HUDEP-2 (cell line): Measurements from ENCODE around the gene CACNA2D3.

Source experiments
- DNase-seq, 76 experiments: peaks; one replicate each; lab custom pipeline; 2025; ENCODE audit not compliant: unreplicated experiment in 76 of 76; lab: John Stamatoyannopoulos, UW

Gene CACNA2D3

DNA sequence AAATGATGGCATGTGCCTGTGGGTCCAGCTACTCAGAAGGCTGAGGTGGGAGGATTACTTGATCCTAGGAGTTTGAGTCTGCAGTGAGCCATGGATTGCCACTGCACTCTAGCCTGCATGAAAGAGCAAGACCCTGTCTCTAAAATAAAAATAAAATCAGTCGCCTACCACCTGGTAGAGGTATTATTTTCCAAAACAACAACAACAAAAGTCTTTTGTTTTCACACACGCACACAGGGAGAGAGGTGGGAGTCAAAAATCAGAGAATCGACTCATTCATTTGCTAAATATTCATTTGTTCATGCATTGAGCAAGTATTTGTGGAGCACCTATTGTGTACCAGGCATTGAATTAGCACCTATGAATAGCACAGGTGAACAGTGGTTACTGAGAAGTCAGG lies 587.4 kb downstream of the CACNA2D3 start:
- DNase-seq = no peak

DNA sequence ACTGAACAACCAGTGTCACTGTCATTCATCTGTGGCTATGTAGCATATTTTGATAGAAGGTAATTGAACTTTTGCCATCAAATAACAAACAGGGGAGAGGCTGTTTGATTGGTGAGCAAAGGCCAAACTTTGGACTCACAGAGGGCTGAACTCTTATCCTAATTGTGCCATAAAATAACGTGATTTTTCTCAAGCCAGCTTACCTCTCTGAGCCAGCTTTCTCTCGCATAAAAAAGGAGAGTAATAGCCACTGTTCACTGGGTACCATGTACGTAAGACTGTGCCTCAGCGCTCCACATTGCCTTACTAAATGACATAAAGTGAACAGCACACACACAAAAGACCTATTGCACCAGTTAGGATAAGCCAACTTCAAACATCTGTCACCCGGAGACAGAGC lies 588.6 kb downstream of the CACNA2D3 start:
- DNase-seq = no peak

DNA sequence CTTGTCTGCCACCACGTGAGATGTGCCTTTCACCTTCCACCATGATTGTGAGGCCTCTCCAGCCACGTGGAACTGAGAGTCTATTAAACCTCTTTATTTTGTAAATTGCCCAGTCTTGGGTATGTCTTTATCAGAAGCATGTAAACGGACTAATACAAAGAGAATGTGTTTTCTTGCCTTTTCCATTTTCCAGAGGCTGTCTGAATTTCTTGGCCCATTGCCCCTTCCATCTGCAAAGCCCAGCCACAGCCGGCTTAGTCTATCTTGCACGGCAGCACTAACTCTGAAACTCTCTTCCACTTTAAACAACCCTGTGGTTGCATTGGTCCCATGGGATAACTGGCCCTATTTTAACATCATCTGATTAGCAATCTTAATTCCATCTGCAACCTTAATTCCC lies 590.2 kb downstream of the CACNA2D3 start:
- no peak for DNase-seq

DNA sequence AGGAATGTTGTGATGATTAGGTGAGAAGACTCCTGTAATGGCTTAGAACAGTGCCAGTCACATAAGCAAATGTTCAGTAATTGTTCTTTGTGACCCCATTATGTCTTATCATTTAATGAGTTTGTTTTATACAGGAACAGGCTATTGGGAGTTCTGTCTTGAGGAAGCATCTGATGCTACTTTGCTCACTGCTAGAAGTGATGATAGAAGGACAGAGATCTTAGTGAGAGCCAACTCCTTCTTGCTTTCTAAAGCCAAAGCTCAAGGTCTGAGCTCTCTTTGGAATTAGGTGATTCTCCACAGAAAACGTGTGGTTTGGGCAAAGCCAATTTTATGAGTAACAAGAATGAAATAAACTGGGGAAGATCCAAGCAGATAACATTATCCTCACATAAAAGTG lies 590.7 kb downstream of the CACNA2D3 start:
- no peak for DNase-seq

DNA sequence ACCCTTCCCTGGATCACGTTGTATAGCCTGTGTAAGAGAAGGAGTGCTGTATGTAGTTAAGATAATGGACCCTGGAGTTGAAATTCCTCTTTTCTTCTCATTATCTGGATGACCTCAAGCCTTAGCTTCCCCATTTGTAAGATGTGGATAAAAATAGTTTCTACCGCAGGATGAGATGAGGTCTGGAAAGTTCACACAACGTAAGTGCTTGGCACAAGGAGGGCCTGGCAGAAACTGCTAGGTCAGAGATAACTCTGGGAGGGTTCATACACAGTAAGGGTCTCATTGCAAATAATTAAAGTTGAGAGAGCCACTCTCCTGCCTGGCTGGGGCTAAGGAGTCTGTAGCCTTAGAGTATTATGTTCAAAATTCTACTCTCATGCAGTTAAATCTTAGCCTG lies 591.1 kb downstream of the CACNA2D3 start:
- no peak for DNase-seq

DNA sequence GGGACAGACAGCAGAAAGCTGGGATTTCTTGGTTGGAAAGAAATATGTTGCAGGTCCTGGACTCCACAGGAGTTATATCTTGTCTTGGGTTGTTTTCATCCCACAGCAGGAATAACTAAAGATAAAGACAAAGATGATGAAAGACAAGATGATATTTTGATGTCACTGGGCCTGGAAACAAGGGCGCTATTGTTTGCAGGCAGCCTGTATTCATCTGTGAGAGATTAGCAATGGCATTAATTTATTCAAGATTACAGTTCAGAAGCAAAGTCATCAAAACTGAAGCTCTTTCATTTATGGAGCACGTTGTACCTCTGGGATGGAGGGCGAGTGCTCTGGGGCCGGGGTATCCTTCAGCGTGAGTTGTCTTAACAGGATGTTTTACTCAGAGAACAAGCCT lies 591.7 kb downstream of the CACNA2D3 start:
- DNase-seq = no peak

DNA sequence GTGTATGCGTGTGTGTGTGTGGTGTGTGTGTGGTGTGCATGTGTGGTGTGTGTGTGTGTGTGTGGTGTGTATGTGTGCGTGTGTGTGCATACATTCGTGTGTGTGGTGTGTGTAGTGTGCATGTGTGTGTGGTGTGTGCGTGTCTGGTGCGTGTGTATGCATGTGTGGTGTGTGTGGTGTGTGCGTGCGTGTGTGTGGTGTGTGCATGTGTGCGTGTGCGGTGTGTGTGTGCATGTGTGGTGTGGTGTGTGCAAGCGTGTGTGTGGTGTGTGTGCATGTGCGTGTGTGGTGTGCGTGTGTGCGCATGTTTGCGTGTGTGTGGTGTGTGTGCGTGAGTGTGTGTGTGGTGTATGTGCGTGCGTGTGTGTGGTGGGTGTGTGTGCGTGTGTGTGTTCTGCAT lies 595.2 kb downstream of the CACNA2D3 start:
- no peak for DNase-seq

DNA sequence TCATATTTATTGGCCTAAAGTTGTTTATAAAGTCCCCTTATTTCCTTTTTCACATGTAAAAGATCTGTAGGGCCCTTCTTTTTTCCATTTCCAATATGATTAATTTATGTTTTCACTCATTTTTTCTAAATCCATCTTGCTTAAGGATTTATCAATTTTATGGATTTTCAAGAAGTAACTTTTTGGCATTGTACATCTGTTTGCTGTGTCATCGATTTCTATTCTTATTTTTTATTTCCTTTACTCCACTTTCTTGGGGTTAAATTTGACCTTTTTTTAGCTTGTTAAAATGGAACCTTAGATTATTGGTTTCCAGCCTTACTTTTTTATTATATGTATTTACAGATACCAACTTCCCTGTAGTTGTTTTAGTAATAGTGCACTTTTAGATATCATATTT lies 597.6 kb downstream of the CACNA2D3 start:
- no peak for DNase-seq

DNA sequence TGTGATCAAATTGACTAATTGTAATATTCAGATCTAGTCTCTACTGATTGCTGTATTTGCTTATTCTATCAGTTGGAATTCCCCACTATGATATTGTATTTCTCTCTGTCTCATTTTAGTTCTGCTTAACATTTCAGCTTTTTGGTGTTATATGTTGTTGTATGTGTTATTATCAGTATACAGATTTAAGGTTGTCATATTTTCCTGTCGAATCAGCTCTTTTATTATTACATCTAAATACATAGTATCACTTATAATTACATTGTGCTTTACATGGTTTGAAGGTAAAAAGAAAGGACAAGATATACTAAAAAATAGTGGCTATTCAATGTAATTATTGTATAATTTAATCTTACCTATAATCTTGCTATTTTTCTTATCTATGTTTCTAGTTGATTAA lies 598.3 kb downstream of the CACNA2D3 start:
- DNase-seq = no peak

DNA sequence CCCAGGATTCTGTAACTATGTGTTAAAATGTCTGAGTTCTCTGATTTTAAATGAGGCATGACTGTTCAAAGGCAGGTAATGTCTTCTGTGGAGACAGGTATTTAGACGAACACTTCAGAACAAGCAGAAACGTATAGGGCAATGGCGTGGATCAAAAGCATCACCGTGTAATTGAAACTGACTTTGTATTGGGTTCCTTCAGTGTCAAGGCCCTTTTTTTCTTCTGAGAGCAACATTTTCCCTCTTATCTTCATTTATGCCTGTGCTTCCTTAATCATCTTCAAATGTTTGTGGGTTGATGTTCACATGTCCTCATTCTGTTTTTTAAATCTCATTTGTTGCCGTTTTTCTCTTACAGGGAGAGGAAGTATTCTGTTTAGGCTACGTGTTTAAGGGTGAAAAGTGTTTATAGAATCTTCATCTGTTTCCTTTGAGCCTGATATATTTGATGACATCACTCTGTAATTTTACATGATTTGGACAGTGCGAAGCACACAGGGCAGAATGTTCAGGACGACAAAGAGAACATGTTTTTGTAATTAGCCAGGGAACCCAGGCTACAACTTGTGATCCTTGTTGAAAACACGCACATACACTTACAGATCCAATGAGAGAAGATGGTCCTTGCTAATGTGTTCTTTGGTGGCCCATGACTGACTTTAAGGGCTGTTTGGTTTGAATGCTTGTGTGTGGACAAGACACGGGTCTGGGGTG lies 609.5 kb downstream of the CACNA2D3 start:
- no peak for DNase-seq

DNA sequence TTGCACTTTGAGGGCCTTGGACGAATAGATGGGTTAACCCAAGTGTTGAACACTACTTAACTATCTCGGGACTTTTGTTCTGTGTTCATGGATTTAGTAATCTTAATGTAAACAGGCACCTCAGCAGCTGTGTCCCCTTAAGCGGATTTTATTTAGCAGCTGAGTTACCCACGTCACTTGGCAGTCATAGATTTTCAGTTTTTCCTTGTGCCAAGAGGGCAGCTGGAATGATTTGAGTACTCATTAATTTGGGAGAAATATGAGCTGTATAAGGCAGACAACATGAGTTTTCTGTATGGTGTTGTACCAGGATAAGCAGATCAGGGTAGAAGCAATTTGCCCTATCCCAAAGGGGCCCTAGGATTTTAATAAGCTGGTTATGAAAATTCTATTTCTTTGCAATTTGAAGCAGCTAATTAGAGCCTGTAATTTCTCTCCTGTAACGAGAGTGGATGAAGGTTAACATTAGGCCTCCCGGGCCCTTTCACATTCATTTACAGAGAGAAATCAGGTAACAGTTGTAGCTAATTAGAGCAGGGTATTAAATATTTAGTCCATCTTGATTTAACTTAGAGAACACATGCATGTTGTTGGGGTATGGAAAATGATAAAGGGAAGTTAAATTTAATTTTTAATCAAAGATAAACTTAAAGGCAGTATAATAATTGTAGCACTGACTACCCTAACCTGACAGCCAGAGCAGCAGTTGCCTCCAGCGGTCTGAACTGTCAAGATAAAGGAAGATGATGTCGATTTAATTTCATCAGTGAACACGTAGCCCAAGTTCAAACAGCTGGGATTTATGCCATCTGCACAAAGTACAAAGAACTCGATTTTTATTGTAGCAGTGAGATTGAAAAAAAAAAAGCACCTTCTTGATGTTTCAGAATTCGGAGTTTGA lies 611.0 kb downstream of the CACNA2D3 start:
- DNase-seq = no peak

DNA sequence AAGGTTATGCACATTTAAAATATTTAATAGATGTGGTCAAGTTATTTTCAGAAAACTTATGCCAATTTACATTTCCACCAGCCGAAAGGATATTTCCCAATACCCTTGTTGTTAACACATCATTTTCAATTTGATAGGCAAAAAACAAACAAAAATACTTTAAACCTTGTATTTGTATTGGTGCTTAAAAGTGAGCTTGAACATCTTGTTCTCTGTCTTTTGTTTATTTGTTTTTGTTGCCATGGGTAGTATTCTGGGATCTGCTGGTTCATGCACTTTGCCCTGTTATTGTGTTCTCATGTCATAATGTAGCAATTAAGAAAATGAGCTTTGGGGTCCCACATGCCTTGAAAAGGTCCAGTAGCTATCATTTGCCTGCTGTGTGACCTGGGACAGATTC lies 614.1 kb downstream of the CACNA2D3 start:
- DNase-seq = no peak

DNA sequence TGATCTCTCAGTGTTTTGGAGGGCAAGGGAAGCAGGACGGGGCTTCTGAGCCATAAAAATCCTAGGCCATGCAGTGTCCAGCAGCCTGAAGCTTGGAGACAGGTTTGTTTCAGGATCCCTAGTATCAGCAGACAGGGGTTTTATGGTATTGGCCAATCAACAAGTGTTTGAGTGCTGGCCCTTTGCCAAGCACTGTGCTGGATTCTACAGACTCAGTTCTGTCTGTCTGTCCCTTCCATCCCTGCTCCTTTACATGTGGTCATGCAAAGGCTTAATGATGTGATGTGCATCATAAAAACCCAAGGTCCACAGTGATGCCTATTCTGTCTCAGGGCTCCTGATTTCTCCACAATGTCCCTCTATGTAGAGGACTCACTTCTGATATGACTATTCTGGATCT lies 621.4 kb downstream of the CACNA2D3 start:
- no peak for DNase-seq

DNA sequence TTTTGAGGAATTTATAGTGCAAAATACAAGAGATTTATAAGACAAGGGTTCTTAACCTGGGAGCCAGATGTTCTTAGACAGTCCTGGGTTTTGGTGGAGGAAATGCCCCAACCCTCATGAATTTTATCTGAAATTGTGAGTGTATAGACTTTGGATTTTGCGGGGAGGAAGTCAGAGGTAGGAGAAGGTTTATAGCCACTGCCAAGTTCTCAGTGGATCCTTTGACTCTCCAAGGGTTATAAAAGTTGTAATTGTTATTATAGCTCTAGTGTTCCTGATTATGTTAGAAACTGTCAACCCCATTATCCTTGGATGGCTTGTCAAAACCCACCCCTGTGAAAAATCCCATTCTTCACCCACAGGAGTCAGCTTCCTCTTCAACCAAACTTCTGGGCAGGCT lies 621.9 kb downstream of the CACNA2D3 start:
- DNase-seq = no peak

DNA sequence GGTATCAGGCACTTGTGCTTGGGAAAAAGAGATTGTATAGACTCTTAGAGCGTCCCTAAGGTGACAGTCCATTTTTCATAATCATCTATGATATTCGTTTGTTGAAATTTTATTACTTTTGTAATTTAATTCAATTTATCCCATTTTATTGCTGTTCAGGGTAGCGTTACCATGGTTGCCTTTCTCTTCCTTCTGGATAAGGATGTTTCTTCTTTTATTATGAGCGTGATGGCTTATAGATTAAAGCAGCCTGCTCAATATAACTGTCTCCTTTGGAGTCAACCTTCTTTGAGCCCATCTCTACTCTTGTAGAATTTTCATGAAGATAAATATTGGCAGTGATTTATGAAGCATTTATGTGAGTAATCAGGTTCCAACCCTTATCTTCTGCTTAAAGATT lies 623.5 kb downstream of the CACNA2D3 start:
- no peak for DNase-seq

DNA sequence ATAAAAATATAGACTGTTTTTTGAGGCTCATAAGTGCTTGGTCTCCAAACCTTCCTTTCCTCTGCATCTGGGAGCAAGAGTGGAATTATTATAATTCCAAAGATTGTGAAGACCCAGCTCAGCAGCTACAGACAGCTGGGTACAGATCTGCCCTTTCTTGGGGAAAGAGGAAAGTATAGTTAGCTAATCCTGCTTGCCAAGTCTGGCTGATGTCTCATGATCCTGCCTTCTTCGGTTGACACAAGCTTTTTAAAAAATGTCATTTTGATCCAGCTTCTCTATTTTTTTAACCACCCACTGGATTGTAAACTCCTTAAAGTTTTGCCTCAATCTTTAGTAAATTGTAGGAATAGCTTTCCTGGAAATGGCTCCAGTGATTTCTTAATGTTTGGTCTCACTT lies 624.4 kb downstream of the CACNA2D3 start:
- no peak for DNase-seq

DNA sequence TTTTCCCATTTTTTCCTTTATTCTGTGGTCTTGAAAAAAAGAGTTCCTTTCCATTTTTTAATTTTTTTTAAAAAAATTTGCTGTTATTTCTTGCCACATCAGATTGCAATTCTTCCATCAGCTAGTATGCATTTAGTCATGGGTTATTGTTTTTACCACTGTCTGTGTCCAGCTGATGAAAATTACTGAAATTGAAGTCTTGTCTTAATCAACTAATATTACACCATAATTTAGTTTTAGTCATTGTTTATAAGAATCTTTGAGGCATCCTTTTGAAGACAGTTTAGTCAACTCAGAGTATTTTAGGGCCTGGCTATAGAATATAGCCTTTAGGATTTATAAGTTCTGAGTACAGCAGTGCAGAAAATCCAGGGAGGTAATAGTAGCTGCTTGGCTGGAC lies 633.4 kb downstream of the CACNA2D3 start:
- no peak for DNase-seq

DNA sequence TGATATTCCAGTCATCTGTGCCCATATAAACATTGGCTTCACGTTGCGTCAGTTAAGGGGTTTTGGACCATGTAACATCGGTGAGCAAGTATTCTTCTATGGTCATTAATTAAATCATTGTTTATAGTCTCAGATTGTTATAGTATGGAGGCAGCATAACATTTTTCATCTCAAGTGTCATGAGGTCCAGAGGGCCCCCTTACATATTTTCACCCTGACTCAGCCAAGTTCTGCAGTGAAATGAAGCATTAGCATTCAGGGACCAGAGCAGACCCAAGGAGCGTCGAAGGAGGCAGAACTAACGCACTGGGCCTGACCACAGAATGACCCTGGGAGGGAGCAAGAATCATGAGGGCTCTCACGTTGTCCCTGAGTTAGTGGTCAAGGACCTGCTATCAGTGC lies 634.0 kb downstream of the CACNA2D3 start:
- no peak for DNase-seq

DNA sequence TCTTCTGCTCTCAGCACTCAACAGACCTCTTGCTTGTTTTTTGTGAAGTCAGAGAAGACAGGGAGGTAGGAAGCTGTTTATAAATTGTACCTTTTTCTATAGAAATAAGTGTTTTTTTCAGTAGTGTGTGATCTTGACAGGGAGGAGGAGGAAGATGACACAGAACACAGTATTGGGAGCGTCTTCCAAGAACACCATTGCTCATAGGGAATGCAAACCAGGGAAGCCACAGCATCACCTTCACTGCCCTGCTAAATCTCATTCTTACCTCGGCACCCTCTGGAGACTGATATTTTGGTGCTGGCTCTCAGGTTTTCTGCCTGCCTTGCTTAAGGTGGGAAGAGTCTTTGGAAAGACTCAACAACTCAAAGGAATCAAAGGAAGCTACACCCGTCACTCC lies 636.1 kb downstream of the CACNA2D3 start:
- no peak for DNase-seq

DNA sequence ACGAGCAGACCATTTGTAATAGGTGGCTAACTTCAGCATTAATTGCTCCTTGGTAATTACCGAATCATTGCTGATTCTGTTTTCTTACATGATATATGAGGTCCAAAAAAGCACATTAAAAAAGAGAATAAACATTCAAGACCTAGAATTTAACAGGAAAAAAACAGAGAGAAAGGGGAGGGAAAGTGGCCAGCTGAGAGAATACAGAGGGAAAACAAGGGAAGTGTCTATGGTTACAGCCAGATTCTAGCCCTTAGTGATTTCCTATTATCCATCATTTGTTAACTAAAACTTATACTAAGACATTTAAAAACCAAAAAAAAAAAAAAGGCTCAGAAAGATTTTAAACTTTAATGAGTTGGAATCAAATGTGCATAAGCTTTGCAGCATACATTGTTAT lies 636.8 kb downstream of the CACNA2D3 start:
- DNase-seq = no peak

DNA sequence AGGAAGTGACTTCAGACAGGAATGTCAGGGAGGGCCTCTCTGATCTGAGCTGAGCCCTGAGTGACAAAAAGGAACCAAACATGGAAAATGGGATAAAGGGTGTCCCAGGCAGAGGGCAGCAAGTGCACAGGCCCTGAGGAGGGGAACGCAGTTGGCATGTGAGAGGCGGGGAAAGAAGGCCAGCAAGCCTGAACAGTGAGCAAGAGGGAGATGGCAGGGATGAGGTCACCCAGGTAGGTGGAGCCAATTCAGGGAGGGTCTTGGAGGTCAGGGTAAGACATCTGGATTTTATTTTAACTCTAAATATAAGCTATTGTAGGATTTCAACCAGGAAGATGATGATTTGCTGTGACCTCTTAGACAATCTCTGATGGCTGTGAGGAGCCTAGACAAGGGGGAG lies 637.8 kb downstream of the CACNA2D3 start:
- no peak for DNase-seq

DNA sequence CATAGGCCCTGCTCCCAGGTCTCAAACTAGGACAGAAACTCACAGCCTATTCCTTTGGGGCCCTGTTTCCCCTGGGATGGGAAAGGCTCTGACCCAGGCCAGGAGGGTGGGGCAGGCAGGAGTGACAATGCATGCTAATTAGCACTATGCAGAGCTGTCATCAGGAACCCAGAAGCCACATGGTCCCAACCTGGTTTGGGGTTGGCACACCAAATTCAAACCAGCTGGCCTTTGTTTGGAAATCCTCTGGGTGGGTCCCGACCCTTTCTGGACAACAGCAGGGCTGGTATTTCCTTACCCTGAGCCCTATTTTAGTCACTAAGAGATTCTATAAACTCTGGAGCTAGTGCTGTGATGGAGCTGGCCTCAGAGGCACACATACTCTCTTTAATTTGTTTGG lies 639.3 kb downstream of the CACNA2D3 start:
- no peak for DNase-seq
